GM12878 (cell line): ENCODE measurements around the gene MSI2. TPM values are rescaled to one million over a fixed set of nuclear protein-coding genes. Genes with fewer than 3 reads are reported as not detected.

Source experiments
- PRDM15 ChIP-seq: fragments of 450-650 bp; formaldehyde crosslinking; IDR thresholded peaks from 2 replicates; pipeline ENCODE4 v1.4.0; 2020; ENCODE audit warnings: mild to moderate bottlenecking, moderate library complexity
- ZBTB11 ChIP-seq: fragments of 450-650 bp; formaldehyde crosslinking; IDR thresholded peaks from 2 replicates; pipeline ENCODE4 v1.5.0; 2022; ENCODE audit warnings: mild to moderate bottlenecking, missing genetic modification characterization
- ZNF24 ChIP-seq: fragments of 450-650 bp; IDR thresholded peaks from 2 replicates; pipeline ENCODE4 v1.6.1; 2017; ENCODE audit warnings: antibody characterized with exemption, mild to moderate bottlenecking
- polyA plus RNA-seq, 11 experiments: library from polyadenylated mRNA; depleted of rRNA in 4 of 11; unstranded in 6 of 11; stranded (reverse) in 5 of 11; fragments of >200 nt; fragmentation: Nextera tagmentation in 4 of 11; fragmentation: Illumina TruSeq in 1 of 11; extraction: Ambion mirVana in 4 of 11; extraction: Trizol in 1 of 11; gene quantifications; 1 replicate in 1 of 11; 2 replicates in 10 of 11; pipeline versions ENCODE4 v1.2.1 to v1.2.3, GENCODE V29; 2011 to 2016; ENCODE audit warnings: inconsistent platforms in 2 of 11, missing spikeins in 2 of 11, low read depth in 1 of 11
- total RNA-seq, 4 experiments: library from RNA; depleted of rRNA in 3 of 4; stranded (reverse); fragments of >200 nt in 3 of 4; fragmentation: Illumina TruSeq in 1 of 4; extraction: Trizol in 1 of 4; gene quantifications; 2 replicates each; pipeline versions ENCODE4 v1.2.1 to v1.2.3, GENCODE V29; 2013 to 2021

The MSI2 gene
- total and polyA plus RNA-seq, 10 of the 15 experiments (the other 5 are each of a cell fraction or from before 2014, with no cell fraction given), result 6.1 to 76.1 (median 42.0) TPM

GRCh38 chr17:57582881-57583756 is 326.8 kb downstream of the MSI2 start (continued):
- TF ChIP-seq PRDM15 (no peak), ZBTB11 (CRISPR knock-in tag) (no peak), ZNF24 (no peak)
